Esophagus squamous epithelium (tissue), 5 donors: ENCODE measurements around the gene OST4. TPM values are rescaled to one million over a fixed set of nuclear protein-coding genes. Genes with fewer than 3 reads are reported as not detected.
A peak's percentile ranks its signal among the peaks of the same experiment; 100 is the strongest.

Experiments
- DNase-seq: peaks from one replicate; lab custom pipeline; 2025; lab: John Stamatoyannopoulos, UW
- H3K27ac ChIP-seq, 4 donors: fragments of 200-600 bp; sonication (generic); one replicate each; pipeline ENCODE4 v1.5.1; 2016 to 2019; ENCODE audit warnings: mild to moderate bottlenecking in 1 of 4
- H3K27me3 ChIP-seq, 4 donors: fragments of 200-600 bp; sonication (generic); 1 replicate in 3 of 4; 2 replicates in 1 of 4; pipeline versions ENCODE4 v1.5.1 to v1.6.0; 2017 to 2021; ENCODE audit warnings: antibody characterized with exemption in 1 of 4
- H3K36me3 ChIP-seq, 3 donors: fragments of 200-600 bp; sonication (generic); one replicate each; pipeline ENCODE4 v1.5.1; 2016 to 2019
- H3K4me1 ChIP-seq, 3 donors: fragments of 200-600 bp; sonication (generic); one replicate each; pipeline ENCODE4 v1.5.1; 2017 to 2019
- H3K4me3 ChIP-seq, 4 donors: fragments of 200-600 bp; sonication (generic); 1 replicate in 3 of 4; 2 replicates in 1 of 4; pipeline ENCODE4 v1.5.1; 2016 to 2019; ENCODE audit warnings: mild to moderate bottlenecking in 2 of 4, moderate library complexity in 1 of 4
- H3K9me3 ChIP-seq, 3 donors: fragments of 200-600 bp; sonication (generic); one replicate each; pipeline ENCODE4 v1.5.1; 2016 to 2019
- CTCF ChIP-seq, 6 experiments: fragments of 450-650 bp in 4 of 6; fragments of 200-600 bp in 2 of 6; sonication (generic) in 2 of 6; IDR thresholded peaks; one replicate each; pipeline ENCODE4 v1.5.1; 2016 to 2019; ENCODE audit warnings: antibody characterized with exemption in 6 of 6, mild to moderate bottlenecking in 4 of 6, moderate library complexity in 4 of 6
- POLR2A ChIP-seq, 4 donors: fragments of 450-650 bp; IDR thresholded peaks; one replicate each; pipeline ENCODE4 v1.6.1; 2017; ENCODE audit warnings: antibody characterized with exemption in 4 of 4, mild to moderate bottlenecking in 4 of 4, moderate library complexity in 3 of 4
- WGBS, 2 donors: methylation state at CpG; one replicate each; pipeline ENCODE4 v1.1.5; 2018; 5-methylcytosine and 5-hydroxymethylcytosine counted together
- intact Hi-C: fragments of 100-400 bp; cut with DNase I; formaldehyde crosslinking; loops from one replicate; pipeline ENCODE4 v1.15.0; 2022
- total RNA-seq, 4 donors: library from RNA; depleted of rRNA; stranded (reverse); fragments of >200 nt; gene quantifications; one replicate each; pipeline ENCODE4 v1.1.0, GENCODE V29; 2016
- donor health status: DM: yes; HTN: yes; CAD: no.

Gene OST4
- total RNA-seq, 4 donors from 2014 or later: 149 to 242 (median 193) TPM

GRCh38 chr2:27038631-27039339 lies 32.7 kb downstream of the OST4 start:
- no peak overlapping the region for H3K27ac ChIP-seq
- WGBS, 2 donors: 82 to 89% methylated on average over 11 to 13 of the region's 17 CpGs
- no peak for DNase-seq
- peaks cover 54 to 74% (median 63%) of the 10 kb centered on the region in 3 donors for H3K36me3 ChIP-seq
- H3K9me3 ChIP-seq: no peaks in the 10 kb centered on the region
- H3K4me1 ChIP-seq: peaks cover 5 to 16% (median 9%) of the 10 kb centered on the region in 3 donors
- intact Hi-C loops: no loop called here
- TF ChIP-seq CTCF (IDR thresholded peaks at IDR 0.05) (no peak), POLR2A (IDR thresholded peaks at IDR 0.05) (no peak)
- H3K4me3 ChIP-seq: no peak overlapping the region
- no peaks in the 10 kb centered on the region for H3K27me3 ChIP-seq

GRCh38 chr2:27038012-27038411 lies 33.4 kb downstream of the OST4 start:
- TF ChIP-seq POLR2A (IDR thresholded peaks at IDR 0.05): no peak
- no peak for TF ChIP-seq CTCF (IDR thresholded peaks at IDR 0.05)
- Histone ChIP-seq H3K4me1 (peaks cover 11 to 23% (median 14%) of the 10 kb centered on the region in 3 donors), H3K4me3 (no peak overlapping the region), H3K9me3 (no peaks in the 10 kb centered on the region), H3K27ac (no peak overlapping the region), H3K27me3 (no peaks in the 10 kb centered on the region), H3K36me3 (peaks cover 54 to 74% (median 63%) of the 10 kb centered on the region in 3 donors)
- intact Hi-C loops: no loop called here
- DNase-seq: no peak
- 100% methylated on average over 2 of the region's 6 CpGs; no CpG with 5 or more reads in 1 of the 2 donors for WGBS, 2 donors

DNA sequence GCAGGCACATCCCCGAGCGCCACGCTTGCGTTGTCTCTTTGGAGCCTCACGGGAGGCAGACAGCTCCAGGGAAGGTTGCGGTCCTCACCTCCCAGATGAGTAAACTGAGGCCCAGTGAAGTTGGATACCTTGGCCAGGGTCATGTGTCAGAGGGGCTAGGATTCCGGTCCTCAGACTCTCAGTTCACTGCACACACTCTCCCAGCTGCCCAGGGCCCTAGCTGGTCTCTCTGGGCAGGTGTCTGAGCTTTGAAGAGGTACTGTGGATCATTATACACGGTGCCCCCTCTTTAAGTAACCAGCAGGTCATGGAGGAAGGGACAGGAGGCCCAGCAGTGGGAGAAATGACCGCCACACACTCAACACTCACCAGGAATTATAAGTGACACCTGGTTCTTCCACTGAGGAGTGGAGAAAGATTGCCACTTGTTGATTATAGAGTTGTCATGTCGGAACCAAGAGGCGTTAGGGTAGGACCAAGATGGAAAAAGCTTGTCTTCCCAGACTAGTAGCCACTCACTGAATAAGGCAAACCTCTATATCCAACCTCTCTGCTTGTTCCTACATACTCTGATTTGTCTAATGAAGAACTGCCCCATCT lies 38.1 kb downstream of the OST4 start:
- H3K9me3 ChIP-seq: no peaks in the 10 kb centered on the region
- intact Hi-C loops: no loop called here
- 22 to 23% methylated on average over 4 to 5 of the region's 11 CpGs for WGBS, 2 donors

GRCh38 chr2:27032495-27033252 lies 38.8 kb downstream of the OST4 start, which contains the start of gene TMEM214:
TMEM214 (plus strand) TSS chr2:27032965; CDS start chr2:27033016, 51 bp downstream.
- intact Hi-C loops: no loop called here
- H3K27ac ChIP-seq: peak within 1 kb of the TSS; percentile 79 to 91 (median 90)
- peaks cover 19 to 59% (median 27%) of the 10 kb centered on the region in 3 donors for H3K36me3 ChIP-seq
- TF ChIP-seq CTCF (IDR thresholded peaks at IDR 0.05) (peak in 1 of 6 experiments; percentile 9), POLR2A (IDR thresholded peaks at IDR 0.05) (peak in 3 of 4 donors; percentile 41 to 74 (median 62))
- H3K4me1 ChIP-seq: peaks cover 11 to 35% (median 17%) of the 10 kb centered on the region in 3 donors
- WGBS, 2 donors: 0% methylated on average over 10 to 16 of the region's 76 CpGs
- DNase-seq: peak; percentile 46
- H3K9me3 ChIP-seq: no peaks in the 10 kb centered on the region
- no peaks in the 10 kb centered on the region for H3K27me3 ChIP-seq
- peak within 1 kb of the TSS; percentile 83 to 98 (median 95) for H3K4me3 ChIP-seq

More for the DNA sequence above, 38.1 kb downstream of the OST4 start:
- Histone ChIP-seq H3K36me3 (peaks cover 26 to 59% (median 34%) of the 10 kb centered on the region in 3 donors), H3K27ac (peak overlapping the region; percentile 79 to 91 (median 90)), H3K4me3 (peak overlapping the region; percentile 83 to 98 (median 95)), H3K27me3 (no peaks in the 10 kb centered on the region), H3K4me1 (peaks cover 11 to 35% (median 17%) of the 10 kb centered on the region in 3 donors)
- DNase-seq: no peak
- TF ChIP-seq CTCF (IDR thresholded peaks at IDR 0.05) (no peak), POLR2A (IDR thresholded peaks at IDR 0.05) (no peak)
